ENCODE data around the gene NAV2.

Gene NAV2

GRCh38 chr11:19905280-19905853 lies 192.7 kb downstream of the NAV2 start:
- no peak overlapping the region for H3K9ac ChIP-seq (ENCODE audit: low read length)
- no peak overlapping the region for H3K27ac ChIP-seq (ENCODE audit: low read depth, low read length)
- H3K36me3 ChIP-seq (ENCODE audit: control insufficient read depth, insufficient read depth, low read length), result no peaks in the 10 kb centered on the region
- H3K9me3 ChIP-seq (ENCODE audit: control insufficient read depth, insufficient read depth, low read depth, low read length), result no peaks in the 10 kb centered on the region
- H3K4me3 ChIP-seq (ENCODE audit: low read depth, low read length), result no peak overlapping the region
- peaks cover 5% of the 10 kb centered on the region; the same call in 1 of the 2 replicates for H3K4me1 ChIP-seq (ENCODE audit: control insufficient read depth, insufficient read depth, low read length)
- H3K27me3 ChIP-seq (ENCODE audit: control insufficient read depth, insufficient read depth, low read length), result no peaks in the 10 kb centered on the region

DNA sequence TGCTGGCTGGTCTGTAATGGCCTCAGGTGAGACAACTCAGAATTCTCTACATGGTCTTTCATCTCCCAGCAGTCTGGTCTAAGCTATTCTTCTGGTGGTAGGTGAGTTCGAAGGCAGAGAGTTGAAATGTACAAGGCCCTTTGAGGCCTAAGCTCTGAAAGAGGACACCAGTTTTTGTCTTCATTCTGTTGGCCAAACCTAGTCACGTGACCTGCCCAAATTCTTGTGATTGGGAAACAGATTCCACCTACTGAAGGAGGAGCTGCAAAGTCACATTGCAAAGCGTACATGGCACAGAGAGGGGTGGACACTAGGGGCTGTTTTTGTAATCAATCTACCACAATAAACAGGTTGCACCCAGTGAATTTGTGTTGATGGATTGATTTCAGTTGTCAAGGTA lies 193.5 kb downstream of the NAV2 start:
- Histone ChIP-seq H3K4me1 (ENCODE audit: control insufficient read depth, insufficient read depth, low read length) (peaks cover 5% of the 10 kb centered on the region; the same call in 1 of the 2 replicates), H3K36me3 (ENCODE audit: control insufficient read depth, insufficient read depth, low read length) (no peaks in the 10 kb centered on the region), H3K9ac (ENCODE audit: low read length) (no peak overlapping the region), H3K9me3 (ENCODE audit: control insufficient read depth, insufficient read depth, low read depth, low read length) (no peaks in the 10 kb centered on the region), H3K27me3 (ENCODE audit: control insufficient read depth, insufficient read depth, low read length) (no peaks in the 10 kb centered on the region), H3K27ac (ENCODE audit: low read depth, low read length) (no peak overlapping the region), H3K4me3 (ENCODE audit: low read depth, low read length) (no peak overlapping the region)

- no peaks in the 10 kb centered on the region for H3K9me3 ChIP-seq (ENCODE audit: control insufficient read depth, insufficient read depth, low read depth, low read length)
- H3K27ac ChIP-seq (ENCODE audit: low read depth, low read length), result no peak overlapping the region
- no peak overlapping the region for H3K9ac ChIP-seq (ENCODE audit: low read length)
- H3K4me3 ChIP-seq (ENCODE audit: low read depth, low read length), result no peak overlapping the region
- H3K27me3 ChIP-seq (ENCODE audit: control insufficient read depth, insufficient read depth, low read length), result no peaks in the 10 kb centered on the region
- peaks cover 7% of the 10 kb centered on the region; the same call in 1 of the 2 replicates for H3K4me1 ChIP-seq (ENCODE audit: control insufficient read depth, insufficient read depth, low read length)
- H3K36me3 ChIP-seq (ENCODE audit: control insufficient read depth, insufficient read depth, low read length), result no peaks in the 10 kb centered on the region
Measured at GRCh38 chr11:19907008-19907579, 194.5 kb downstream of the NAV2 start.

GRCh38 chr11:19907839-19908238 lies 195.2 kb downstream of the NAV2 start:
- no peak overlapping the region for H3K9ac ChIP-seq (ENCODE audit: low read length)
- H3K4me1 ChIP-seq (ENCODE audit: control insufficient read depth, insufficient read depth, low read length), result peaks cover 15% of the 10 kb centered on the region
- no peak overlapping the region for H3K4me3 ChIP-seq (ENCODE audit: low read depth, low read length)
- no peaks in the 10 kb centered on the region for H3K9me3 ChIP-seq (ENCODE audit: control insufficient read depth, insufficient read depth, low read depth, low read length)
- no peaks in the 10 kb centered on the region for H3K36me3 ChIP-seq (ENCODE audit: control insufficient read depth, insufficient read depth, low read length)
- H3K27ac ChIP-seq (ENCODE audit: low read depth, low read length), result no peak overlapping the region
- H3K27me3 ChIP-seq (ENCODE audit: control insufficient read depth, insufficient read depth, low read length), result no peaks in the 10 kb centered on the region

DNA sequence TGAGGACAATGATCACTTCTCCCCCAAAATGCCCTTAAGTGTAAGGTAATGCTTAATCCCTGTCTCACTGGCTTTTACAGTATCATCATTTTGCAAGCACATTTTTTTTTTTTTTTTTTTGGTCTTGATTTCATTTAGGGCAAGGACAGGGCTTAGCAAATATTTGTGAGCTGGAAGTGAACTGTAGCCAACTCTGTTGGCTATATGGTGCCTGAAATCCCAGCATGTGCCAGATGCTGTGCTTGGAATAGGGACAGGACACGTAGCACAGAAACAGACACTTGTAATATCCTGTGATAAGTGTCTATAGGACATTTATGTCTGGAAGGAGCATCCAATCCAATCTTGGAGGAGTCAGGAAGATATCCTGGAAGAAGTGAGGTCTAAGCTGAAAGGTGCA lies 198.3 kb downstream of the NAV2 start:
- peaks cover 28% of the 10 kb centered on the region for H3K4me1 ChIP-seq (ENCODE audit: control insufficient read depth, insufficient read depth, low read length)

DNA sequence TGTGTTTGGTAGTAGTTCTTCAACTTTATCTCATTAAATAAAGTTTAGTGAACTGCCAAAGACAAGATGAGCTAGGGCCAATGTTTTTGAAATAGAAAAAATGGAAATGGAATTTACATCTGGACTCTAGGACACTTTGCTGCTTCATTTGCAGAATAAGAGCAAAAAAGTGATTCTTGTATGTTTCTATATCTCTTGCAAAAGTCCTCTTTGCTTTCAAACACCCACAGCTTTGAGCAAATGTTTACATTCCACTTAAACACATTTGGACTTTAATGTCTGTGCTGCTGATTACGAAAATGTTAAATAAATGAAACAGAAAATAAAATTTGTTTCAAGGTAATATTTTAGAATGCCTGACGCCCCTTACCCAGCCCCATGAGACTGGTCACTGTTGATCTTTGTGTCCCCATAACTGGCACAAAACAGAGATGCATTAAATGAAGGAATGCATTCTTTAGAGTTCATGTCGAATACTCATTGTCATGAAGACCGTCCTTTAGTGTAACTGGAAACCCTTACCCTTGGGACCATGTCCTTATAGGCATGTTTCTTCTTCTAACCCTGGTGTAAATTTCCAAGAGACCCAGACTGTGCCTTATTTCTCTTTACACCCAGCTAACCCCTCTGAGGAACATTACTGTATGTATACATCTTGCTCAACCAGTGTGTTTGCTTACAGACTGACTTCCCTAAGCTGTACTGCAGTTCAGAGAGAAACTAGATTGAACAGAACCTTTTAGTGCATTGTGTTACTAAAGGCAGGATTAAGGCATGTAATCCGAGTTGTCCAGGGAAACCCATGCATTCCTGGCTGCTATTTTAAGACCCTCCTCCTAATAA lies 199.7 kb downstream of the NAV2 start:
- H3K27ac ChIP-seq (ENCODE audit: low read depth, low read length), result no peak overlapping the region
- peaks cover 6% of the 10 kb centered on the region; the same call in 1 of the 2 replicates for H3K36me3 ChIP-seq (ENCODE audit: control insufficient read depth, insufficient read depth, low read length)
- H3K27me3 ChIP-seq (ENCODE audit: control insufficient read depth, insufficient read depth, low read length), result no peaks in the 10 kb centered on the region
- peaks cover 28% of the 10 kb centered on the region for H3K4me1 ChIP-seq (ENCODE audit: control insufficient read depth, insufficient read depth, low read length)
- H3K9ac ChIP-seq (ENCODE audit: low read length), result no peak overlapping the region
- no peaks in the 10 kb centered on the region for H3K9me3 ChIP-seq (ENCODE audit: control insufficient read depth, insufficient read depth, low read depth, low read length)
- no peak overlapping the region for H3K4me3 ChIP-seq (ENCODE audit: low read depth, low read length)

More for the DNA sequence above, 198.3 kb downstream of the NAV2 start:
- no peaks in the 10 kb centered on the region for H3K36me3 ChIP-seq (ENCODE audit: control insufficient read depth, insufficient read depth, low read length)
- H3K27ac ChIP-seq (ENCODE audit: low read depth, low read length), result no peak overlapping the region
- H3K9me3 ChIP-seq (ENCODE audit: control insufficient read depth, insufficient read depth, low read depth, low read length), result no peaks in the 10 kb centered on the region
- H3K9ac ChIP-seq (ENCODE audit: low read length), result no peak overlapping the region
- no peak overlapping the region for H3K4me3 ChIP-seq (ENCODE audit: low read depth, low read length)
- H3K27me3 ChIP-seq (ENCODE audit: control insufficient read depth, insufficient read depth, low read length), result no peaks in the 10 kb centered on the region

DNA sequence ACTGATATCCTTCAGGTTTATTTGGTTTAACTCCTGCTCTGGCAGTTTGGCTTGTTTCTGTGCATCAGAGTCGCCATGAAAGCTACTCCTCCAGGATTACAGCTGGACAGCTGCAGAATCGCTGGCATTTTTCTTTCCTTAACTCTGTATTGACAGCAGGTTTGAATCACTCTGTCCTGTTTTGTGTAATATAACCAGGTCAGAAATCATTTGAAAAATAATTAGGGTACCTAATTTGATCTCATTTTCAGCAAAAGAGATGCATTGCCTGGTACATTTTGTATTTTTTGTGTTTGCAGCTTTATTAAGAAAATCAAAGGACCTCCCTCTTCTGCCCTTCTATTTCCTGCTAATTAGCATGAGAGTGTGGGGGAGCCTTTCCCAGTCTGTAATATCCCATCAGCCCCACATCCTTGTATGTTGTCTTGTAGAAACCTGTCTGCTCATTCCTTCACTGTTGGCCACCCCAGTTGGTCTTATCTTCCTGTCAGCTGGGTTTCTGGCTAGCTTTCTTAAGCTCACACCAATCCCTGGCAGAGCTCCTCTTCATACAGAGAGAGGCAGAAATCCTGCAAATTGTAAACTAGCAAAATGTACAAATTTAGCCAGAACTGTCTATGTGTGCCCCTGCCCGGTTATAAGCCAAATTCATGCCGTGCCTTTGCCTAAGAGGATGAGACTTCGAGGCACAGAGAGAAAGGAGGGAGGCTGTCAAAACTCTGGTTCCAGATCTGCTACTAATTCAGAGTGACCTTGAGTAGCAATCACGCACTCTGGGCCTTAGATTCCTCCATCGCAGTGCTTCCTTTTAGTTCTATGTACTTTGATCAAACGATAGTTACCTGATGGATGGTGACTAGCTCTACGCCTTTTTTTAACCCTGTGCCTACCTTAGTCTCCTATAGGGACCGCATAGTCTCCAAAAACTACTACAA lies 200.6 kb downstream of the NAV2 start:
- Histone ChIP-seq H3K4me1 (ENCODE audit: control insufficient read depth, insufficient read depth, low read length) (peaks cover 28% of the 10 kb centered on the region), H3K9me3 (ENCODE audit: control insufficient read depth, insufficient read depth, low read depth, low read length) (no peaks in the 10 kb centered on the region), H3K27ac (ENCODE audit: low read depth, low read length) (no peak overlapping the region), H3K4me3 (ENCODE audit: low read depth, low read length) (no peak overlapping the region), H3K9ac (ENCODE audit: low read length) (no peak overlapping the region), H3K36me3 (ENCODE audit: control insufficient read depth, insufficient read depth, low read length) (peaks cover 6% of the 10 kb centered on the region; the same call in 1 of the 2 replicates), H3K27me3 (ENCODE audit: control insufficient read depth, insufficient read depth, low read length) (no peaks in the 10 kb centered on the region)

- Histone ChIP-seq H3K9me3 (ENCODE audit: control insufficient read depth, insufficient read depth, low read depth, low read length) (no peaks in the 10 kb centered on the region), H3K9ac (ENCODE audit: low read length) (no peak overlapping the region), H3K36me3 (ENCODE audit: control insufficient read depth, insufficient read depth, low read length) (peaks cover 9% of the 10 kb centered on the region; the same call in 1 of the 2 replicates), H3K27me3 (ENCODE audit: control insufficient read depth, insufficient read depth, low read length) (no peaks in the 10 kb centered on the region), H3K27ac (ENCODE audit: low read depth, low read length) (no peak overlapping the region), H3K4me3 (ENCODE audit: low read depth, low read length) (no peak overlapping the region), H3K4me1 (ENCODE audit: control insufficient read depth, insufficient read depth, low read length) (peaks cover 28% of the 10 kb centered on the region)
Measured at GRCh38 chr11:19913893-19914249, 201.2 kb downstream of the NAV2 start.

- Histone ChIP-seq H3K9ac (ENCODE audit: low read length) (no peak overlapping the region), H3K4me3 (ENCODE audit: low read depth, low read length) (no peak overlapping the region), H3K9me3 (ENCODE audit: control insufficient read depth, insufficient read depth, low read depth, low read length) (no peaks in the 10 kb centered on the region), H3K27ac (ENCODE audit: low read depth, low read length) (no peak overlapping the region), H3K36me3 (ENCODE audit: control insufficient read depth, insufficient read depth, low read length) (peaks cover 10% of the 10 kb centered on the region; the same call in 1 of the 2 replicates), H3K27me3 (ENCODE audit: control insufficient read depth, insufficient read depth, low read length) (no peaks in the 10 kb centered on the region), H3K4me1 (ENCODE audit: control insufficient read depth, insufficient read depth, low read length) (peaks cover 23% of the 10 kb centered on the region)
Measured at GRCh38 chr11:19915808-19916207, 203.2 kb downstream of the NAV2 start.

DNA sequence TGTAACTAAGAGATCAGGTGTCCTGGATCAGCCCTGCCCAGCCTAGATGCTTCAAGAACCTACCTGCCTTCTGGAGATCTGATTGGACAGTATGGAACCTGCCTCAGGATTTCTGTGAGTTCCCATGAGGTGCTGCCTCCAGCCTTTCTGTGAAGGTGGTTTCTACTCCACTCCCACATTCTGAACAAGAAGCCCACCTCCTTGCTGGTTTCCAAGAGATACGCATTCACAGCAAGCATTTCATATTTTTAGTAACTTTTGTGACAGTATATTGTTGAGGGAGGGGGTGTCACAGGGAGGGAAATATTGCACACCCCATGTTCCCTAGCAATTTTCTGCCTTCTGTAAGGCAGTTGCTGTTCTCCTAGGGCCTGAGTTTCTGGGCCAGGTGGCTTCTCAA lies 204.4 kb downstream of the NAV2 start:
- Histone ChIP-seq H3K36me3 (ENCODE audit: control insufficient read depth, insufficient read depth, low read length) (peaks cover 10% of the 10 kb centered on the region; the same call in 1 of the 2 replicates), H3K27ac (ENCODE audit: low read depth, low read length) (no peak overlapping the region), H3K9ac (ENCODE audit: low read length) (no peak overlapping the region), H3K27me3 (ENCODE audit: control insufficient read depth, insufficient read depth, low read length) (no peaks in the 10 kb centered on the region), H3K4me3 (ENCODE audit: low read depth, low read length) (no peak overlapping the region), H3K9me3 (ENCODE audit: control insufficient read depth, insufficient read depth, low read depth, low read length) (no peaks in the 10 kb centered on the region), H3K4me1 (ENCODE audit: control insufficient read depth, insufficient read depth, low read length) (peaks cover 21% of the 10 kb centered on the region)

Data from HUES6 (cell line).